NCI-H187 (cell line): Measurements from ENCODE around the gene DERA.
"Not testable (repeated sequence)": the region's sequence is repeated elsewhere in the genome, so short reads cannot be mapped to it uniquely, and the experiment has no call there.

Source experiments
- DNase-seq, 2 experiments: peaks; one replicate each; lab custom pipeline; 2025; lab: John Stamatoyannopoulos, UW

The DERA gene

DNA sequence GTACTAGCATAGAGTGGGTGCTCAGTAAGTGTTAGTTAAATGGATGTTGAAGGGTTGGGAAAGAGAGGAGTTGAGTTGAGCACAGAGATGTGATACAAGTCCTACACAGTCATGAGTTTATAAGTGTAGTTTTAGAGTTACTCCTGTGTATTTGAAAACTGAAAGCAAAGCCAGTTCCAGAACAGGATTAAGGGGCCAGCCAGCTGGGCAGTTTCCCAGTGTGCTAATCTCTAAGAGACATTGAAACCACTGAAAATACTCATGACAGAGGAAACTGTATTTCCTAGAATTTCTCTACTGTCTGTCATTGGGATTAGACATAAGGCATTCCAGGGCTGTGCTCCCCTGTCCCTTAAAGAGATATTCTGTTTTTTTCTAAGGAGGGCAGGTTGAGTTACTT, 101.0 kb downstream of the DERA start:
- DNase-seq: no peak

DNA sequence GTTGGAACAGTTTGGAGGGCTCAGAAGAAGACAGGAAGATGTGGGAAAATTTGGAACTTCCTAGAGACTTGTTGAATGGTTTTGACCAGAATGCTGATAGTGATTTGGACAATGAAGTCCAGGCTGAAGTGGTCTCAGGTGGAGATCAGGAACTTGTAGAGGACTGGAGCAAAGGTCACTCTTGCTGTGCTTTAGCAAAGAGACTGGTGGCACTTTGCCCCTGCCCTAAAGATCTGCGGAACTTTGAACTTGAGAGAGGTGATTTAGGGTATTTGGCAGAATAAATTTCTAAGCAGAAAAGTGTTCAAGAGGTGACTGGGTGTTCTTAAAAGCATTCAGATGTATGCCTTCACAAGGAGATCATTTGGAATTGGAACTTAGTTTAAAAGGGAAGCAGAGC, 102.6 kb downstream of the DERA start:
- DNase-seq: not testable (repeated sequence)

DNA sequence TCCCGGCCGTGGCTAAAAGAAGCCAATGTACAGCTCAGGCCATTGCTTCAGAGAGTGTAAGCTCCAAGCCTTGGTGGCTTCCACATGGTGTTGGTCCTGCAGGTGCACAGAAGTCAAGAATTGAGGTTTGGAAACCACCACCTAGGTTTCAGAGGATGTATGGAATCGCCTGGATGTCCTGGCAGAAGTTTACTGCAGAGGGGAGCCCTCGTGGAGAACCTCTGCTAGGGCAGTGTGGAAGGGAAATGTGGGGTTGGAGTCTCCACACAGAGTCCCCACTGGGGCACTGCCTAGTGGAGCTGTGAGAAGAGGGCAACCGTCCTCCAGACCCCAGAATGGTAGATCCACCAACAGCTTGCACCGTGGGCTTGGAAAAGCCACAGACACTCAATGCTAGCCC, 103.3 kb downstream of the DERA start:
- DNase-seq: not testable (repeated sequence)

DNA sequence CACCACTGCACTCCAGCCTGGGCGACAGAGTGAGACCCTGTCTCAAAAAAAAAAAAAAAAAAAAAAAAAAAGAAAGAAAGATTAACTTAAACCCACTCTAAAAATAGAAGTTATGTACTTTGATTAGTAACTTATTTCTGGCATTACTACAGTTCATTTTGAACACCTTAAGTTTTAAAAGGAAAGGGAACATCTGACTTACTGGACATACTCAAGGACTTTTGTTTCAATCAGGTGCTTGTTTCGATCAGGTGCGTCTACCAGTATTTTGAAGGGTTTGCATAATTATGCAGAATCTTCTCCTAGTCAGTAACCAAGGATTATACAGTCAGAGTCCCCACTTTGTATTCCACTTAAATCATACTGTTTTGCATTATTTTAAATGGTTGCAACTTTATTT, 105.6 kb downstream of the DERA start:
- no peak for DNase-seq

DNA sequence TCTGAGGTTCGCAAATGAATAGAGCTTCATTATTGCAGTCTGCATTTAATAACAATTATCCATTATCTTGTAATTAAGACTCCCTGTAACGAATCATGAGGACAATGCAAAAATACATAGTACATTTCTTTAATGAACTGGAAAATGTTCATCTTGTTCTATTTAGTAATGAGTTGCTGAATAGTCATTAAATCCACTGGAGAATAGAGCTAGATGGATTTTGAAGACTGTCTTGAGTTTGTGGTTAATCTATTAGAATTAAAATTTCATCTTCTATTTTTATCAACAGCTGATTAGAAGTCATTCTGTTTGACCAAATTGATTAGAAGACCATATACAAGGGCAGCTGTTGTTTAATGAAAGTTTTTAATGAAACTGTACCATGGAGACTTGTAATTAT, 107.2 kb downstream of the DERA start:
- no peak for DNase-seq

DNA sequence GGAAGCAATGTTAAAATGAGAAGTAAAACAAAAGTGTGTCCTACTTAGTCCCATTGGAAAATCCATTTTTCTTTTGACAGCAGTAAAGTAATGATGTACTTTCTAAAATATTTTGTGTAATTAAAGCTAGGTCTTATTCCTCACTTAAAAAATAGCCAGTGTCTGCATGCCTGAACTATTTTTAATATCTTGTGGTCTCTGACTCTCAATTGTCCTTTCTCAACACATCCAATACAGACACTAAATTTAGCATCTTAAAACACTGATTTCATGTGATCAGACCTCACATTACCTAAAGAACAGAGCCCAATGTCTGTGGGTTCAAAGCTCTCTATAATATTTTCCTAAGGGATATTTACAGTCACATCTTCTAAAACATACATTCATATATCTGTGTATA, 108.0 kb downstream of the DERA start:
- no peak for DNase-seq

DNA sequence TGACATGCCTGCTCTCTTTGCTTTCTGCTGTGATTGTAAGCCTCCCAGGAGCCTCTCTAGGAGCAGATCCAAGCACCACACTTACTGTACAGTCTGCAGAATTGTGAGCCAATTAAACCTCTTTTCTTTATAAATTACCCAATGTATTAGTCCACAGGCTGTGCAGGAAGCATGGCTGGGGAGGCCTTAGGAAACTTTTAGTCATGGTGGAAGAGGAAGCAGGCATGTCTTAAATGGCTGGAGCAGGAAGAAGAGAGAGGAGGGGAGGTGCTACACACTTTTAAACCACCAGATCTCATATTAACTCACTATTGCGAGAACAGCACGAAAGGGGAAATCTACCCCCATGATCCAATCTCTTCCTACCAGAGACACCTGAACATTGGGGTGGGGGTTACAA, 108.9 kb downstream of the DERA start:
- DNase-seq: no peak

DNA sequence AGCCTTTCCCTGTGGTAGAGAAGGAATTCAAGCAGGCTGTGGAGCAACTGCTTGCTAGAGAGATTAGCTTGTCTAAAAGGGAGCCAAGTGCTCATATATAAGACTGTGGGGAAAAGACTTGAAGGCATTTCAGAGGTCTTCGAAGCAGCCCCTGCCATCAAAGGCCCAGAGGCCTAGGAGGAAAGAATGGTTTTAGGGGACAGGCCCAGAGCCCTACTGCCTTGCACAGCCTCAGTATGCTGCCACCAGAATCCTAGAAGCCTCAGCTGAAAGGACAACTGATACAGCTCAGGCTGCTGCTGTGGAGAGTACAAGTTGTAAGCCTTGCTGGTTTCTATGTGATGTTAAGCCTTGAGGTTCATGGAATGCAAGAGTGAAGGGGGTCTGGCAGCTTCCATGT, 109.9 kb downstream of the DERA start:
- DNase-seq: no peak

DNA sequence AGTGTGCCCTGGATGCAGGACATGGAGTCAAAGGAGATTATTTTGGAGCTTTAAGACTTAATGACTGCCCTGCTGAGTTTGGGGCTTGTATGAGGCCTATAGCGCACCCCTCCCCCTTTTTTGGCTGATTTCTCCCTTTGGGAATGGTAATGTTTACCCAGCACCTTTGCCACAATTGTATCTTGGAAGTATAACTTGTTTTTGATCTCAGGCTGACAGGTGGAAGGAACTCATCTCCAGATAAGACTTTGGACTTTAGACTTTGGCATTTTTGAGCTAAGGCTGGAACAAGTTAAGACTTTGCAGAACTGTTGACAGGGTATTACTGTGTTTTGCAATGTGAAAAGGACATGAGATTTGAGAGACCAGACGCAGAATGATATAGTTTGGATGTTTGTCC, 110.5 kb downstream of the DERA start:
- DNase-seq: no peak

DNA sequence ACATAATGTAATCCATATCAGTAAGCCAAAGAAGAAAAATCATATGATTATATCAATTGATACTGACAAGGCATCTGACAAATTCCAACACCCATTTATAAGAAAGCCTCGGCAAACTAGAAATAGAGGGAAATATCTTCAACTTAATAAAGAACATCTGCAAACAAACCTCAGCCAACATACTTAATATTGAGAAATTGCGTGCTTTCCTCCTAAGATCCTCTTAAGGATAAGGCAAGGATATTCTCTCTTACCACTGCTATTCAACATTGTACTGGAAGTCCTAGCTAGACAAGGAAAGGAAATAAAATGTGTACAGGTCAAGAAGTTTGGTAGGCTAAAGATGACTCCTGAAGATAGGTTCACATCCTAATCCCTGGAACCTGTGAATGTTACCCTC, 115.9 kb downstream of the DERA start:
- no peak for DNase-seq

DNA sequence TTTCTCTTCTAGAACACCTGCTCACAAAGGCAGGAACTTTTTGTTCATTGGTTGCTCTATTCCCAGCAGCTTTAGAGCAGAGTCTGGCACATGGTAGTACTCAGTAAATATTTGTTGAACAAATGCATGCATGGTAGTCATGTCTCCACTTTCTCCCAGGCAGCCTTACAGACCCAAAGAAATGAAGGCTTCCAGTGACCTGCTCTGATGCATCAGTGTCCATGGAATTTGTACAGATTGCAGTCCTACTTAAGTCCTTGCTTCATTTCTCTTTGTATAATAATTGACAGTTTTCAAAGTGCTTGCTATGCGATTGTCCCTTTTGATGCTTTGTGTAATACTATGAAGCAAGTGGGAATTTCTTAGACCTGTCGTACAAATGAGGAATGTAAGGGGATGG, 119.6 kb downstream of the DERA start:
- no peak for DNase-seq

DNA sequence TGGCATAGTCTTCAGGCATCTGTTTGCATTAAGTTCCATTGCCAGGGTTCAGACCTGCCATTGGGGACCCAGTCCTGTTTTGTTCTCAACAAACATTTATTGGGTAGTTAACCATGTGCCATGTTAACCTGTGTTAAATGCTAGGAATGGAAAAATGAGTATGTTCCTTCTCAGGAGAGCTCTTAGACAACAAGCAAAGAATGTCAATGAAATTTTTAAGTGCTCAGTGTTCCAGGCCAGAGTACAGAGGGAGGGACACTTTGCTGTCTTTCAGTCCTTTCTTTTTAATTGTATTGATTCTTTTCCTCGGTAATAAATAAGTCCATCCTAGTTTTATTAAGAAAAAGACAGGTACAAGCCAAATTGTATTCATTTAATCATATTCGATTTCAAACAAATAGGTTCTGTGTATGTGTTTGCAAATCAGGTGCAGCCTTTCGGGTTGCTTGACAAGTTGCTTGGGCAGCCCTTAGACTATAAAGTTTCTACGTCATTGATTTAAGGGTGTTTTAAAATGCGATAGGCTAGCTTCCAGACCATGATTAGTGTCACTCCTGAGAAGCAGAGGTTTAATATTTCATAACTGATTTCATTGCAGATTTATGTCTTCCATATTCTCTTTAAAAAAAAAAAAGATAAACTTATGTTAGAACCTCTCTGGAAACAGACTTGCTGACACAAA, 123.1 kb downstream of the DERA start:
- DNase-seq: no peak

DNA sequence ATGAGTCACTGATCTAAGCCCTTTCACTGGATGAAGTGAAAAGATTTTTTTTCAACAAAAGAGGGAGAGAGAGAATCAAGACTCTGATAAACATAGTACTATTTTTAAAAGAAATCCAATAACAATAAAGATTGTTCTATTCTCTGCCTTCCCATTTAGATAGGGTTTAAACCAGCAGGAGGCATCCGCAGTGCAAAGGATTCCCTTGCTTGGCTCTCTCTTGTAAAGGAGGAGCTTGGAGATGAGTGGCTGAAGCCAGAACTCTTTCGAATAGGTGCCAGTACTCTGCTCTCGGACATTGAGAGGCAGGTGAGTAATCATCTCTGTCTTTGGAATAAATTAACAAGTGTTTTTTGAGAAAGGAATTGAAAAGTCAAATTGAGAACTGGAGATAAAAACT, 124.9 kb downstream of the DERA start:
- DNase-seq: no peak

DNA sequence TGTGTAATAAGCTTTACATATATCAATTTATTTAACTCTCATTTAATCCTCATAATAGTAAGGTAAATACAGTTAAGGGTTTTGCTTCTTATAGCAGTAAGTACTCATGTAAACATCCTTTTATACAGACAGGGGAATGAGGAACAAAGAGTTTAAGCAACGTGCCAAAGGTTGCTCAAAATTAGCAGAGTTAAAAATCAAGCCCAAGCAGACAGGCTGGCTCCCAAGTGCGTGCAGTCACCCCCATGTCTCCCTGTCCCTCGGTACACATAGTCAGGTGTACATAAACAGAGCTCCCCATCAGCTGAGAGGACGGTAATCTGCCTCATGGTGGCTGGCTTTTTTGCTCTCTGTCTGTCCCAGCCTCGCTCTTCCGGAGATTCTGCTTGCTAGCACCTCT, 126.4 kb downstream of the DERA start:
- DNase-seq: no peak

DNA sequence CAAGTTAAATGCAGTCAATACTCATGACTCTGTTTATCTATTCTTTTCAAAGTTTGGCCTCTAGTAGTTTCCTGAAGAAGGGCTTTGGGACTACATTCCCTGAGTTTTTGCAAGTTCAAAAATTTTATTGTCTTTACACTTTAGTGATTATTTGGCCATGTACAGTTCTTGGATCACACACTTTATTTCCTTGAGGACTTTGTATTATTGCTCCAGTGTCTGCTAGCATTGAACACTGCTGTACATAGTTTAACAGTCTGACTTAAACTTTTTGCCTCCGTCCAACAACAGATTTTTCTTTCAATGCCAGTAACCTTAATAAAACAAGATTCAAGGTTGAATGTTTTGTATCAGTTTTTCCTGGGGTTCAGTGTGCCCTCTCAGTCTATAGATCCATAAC, 132.3 kb downstream of the DERA start:
- DNase-seq: no peak

DNA sequence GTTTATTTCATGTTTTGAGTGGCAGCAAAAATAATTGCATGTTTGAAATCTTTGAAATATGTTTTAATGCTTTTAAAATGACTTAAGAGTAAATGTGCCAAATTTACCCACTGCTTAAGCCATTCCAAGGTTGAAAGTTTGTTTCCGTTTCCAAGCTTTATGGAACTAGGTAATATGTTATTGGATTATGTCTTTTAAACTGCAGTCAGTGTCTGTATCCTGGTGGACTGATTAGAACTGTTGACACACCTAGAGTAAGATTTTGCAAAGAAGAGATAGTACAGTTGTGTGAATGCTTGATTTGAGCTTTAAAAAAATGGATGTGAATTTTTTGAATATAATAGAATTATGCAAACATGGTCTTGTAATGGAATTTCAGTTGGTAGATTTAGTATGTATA, 135.1 kb downstream of the DERA start:
- no peak for DNase-seq

DNA sequence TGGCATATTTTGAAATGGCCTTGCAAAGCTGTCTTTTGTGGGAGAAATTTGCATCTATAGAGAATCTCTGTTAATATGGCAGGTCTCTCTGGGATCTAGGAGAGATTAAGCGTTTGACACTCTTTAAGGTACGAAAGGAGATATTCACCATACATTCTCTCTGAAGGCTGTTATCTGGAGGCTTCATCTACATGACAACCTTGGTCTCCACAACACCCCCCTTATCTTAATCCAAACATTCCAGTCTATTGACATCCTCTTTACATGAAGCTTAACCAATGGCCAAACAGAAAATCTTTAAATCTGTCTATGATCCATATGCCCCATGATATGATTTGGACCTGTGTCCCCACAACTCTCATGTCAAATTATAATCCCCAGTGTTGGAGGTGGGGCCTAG, 137.4 kb downstream of the DERA start:
- DNase-seq: no peak

DNA sequence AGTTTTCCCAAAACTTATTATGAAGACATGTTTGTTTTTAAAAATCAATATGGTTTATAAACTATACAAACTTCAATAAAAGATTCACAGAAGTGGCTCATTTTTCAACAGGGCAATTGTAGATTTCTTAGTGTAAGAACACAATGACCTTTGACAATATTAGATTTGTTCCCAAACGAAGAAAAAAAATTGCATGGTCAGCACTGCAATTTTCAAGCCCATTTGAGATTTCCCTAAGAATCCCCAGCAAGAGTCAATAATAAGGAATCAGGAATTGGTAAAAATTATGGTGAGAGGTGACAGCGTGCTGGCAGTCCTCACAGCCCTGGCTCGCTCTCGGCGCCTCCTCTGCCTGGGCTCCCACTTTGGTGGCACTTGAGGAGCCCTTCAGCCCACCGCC, 145.8 kb downstream of the DERA start:
- DNase-seq: no peak

DNA sequence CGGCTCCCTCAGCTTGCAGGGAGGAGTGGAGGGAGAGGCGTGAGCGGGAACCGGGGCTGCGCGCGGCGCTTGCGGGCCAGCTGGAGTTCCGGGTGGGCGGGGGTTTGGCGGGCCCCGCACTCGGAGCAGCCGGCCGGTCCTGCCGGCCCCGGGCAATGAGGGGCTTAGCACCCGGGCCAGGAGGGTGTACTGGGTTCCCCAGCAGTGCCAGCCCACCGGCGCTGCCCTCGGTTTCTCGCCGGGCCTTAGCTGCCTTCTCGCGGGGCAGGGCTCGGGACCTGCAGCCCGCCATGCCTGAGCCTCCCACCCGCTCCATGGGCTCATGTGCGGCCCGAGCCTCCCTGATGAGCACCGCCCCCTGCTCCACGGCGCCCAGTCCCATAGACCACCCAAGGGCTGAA, 146.2 kb downstream of the DERA start:
- DNase-seq: not testable (repeated sequence)

DNA sequence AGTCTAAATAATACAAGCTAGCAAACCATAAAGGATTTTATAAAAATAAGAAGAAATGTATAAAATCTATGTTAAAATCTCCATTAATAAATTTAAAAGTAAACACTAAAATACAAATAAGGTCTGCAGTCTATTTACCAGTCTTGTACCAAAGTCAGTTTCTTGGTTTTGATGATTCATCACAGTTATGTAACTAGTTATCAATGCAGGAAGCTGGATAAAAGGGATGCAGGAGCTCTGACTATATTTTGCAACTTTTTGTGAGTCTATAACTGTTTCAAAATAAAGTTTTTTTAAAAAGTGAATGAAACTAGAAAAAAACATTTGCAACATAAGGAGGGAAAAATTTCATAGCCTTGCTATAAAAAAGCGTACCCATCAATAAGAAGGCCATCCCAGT, 151.5 kb downstream of the DERA start:
- no peak for DNase-seq

DNA sequence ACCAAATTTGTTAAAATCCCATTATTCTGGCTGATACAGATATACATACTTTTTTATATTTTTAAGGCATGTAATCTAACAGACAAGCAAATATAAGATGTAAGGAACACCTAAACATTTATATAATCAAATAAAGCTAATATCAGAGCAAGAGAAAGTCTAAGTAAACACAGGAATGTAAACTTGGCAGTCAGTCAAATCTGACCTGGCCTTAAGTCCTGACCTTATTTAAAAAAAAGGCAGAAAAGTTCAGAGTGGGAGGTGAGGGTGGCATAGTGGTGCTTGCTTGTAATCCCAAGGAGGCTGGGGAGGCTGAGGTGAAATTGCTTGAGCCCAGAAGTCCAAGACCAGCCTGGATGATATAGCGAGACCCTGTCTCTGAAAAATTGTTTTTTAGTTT, 152.6 kb downstream of the DERA start:
- no peak for DNase-seq

DNA sequence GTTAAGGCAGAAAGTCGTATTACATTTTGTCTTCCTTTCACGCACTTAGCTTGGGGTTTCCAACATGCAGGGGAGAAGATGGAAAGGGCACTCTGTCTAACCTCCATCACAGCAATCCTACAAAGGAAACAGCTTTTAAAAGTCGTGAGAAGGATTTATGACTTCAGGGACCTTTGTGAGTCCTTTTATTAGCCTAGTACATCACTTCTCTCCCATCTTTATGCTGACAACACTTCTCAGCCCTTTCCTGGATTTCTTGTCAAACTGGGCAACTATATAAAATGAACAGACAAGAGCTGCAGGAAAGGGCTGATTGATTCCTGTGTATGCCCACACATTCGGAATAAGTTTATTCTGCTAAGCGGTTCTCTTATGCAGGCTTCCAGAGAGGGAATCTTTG, 159.0 kb downstream of the DERA start:
- DNase-seq: no peak

DNA sequence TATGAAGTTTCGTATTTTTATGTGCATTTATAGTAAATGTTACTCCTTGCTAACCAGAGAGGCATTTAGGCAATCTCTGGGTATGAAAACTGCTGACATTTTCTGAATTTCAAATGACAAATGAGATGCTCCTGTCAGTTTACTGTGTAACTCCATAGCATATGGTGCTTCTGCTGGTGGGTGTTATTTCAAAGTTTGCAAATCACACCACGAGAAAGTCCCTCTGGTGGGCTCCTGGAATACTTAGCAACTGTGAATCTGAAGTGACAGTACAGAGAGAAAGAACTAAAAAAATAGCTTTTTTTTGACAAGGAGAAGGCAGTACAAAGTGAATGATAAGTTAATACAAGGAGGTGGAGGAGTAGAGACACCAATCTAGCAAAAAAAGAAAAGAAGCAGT, 161.5 kb downstream of the DERA start:
- no peak for DNase-seq

DNA sequence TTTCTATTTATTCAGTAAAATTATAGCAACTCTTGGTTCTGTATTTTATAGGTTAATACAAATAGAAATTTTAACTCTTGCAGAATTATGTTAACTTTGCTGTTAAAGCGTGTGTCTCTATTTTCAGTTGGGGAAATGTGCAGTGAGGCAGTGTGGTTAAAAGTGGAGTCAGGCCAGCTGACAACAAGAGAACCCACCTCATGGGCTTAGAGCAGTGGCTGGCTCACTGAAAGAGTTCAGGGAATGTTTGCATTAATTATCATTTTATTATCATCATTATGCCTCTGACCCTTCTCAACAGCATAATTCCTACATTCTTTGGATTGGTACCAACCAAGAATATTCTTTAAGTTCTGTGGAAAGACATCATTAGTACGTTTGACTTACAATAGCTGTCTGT, 163.8 kb downstream of the DERA start:
- DNase-seq: no peak

DNA sequence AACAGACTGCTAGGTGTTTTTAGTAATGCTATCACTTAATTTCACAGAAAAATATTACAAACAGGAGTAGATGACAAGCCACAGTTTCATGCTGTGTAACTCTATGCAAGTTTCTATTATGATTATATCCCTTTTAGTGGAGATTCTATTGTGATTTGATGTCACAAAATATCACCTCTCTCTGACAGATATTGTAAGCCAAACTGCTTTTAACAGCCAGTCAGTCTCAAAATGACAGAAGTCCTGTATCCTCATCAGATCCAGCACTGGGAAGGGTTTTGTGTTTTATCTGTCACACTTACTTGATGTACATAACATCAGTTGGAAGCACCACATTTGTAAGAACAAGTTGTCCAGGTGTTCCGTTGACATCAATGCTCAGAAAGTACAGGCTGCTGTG, 164.8 kb downstream of the DERA start:
- DNase-seq: no peak
